A673 (cell line): ENCODE results near the gene RTBDN. TPM values are rescaled to one million over a fixed set of nuclear protein-coding genes. Genes with fewer than 3 reads are reported as not detected.
"Not testable (repeated sequence)": the region's sequence is repeated elsewhere in the genome, so short reads cannot be mapped to it uniquely, and the experiment has no call there.

ENCODE experiments used
- BruUV-seq: library from RNA; stranded (reverse); fragments of 400-500 nt; replicated peaks from 2 replicates; lab custom pipeline; 2021; lab: Mats Ljungman, UMichigan
- CTCF ChIA-PET: fragments of 300-600 bp; sonication (Branson Sonifier 250); formaldehyde crosslinking; loops from one replicate; lab custom pipeline; 2022; ENCODE audit warnings: antibody characterized with exemption; lab: Charles Lee
- POLR2A ChIA-PET: fragments of 300-600 bp; sonication (Branson Sonifier 250); formaldehyde crosslinking; loops from one replicate; lab custom pipeline; 2022; ENCODE audit warnings: antibody characterized with exemption; ENCODE audit not compliant: low non-redundant PET; lab: Charles Lee
- DNase-seq: peaks from one replicate; pipeline ENCODE4 v3.0.0-alpha.2; 2015; ENCODE audit warnings: low spot score
- H3K27ac ChIP-seq: fragments of 200-600 bp; sonication (generic); 2 replicates; pipeline ENCODE4 v1.5.1; 2016; ENCODE audit warnings: mixed run types, low read depth, mild to moderate bottlenecking, mixed read lengths, antibody characterized with exemption, low read length; ENCODE audit not compliant: poor library complexity, severe bottlenecking
- H3K27me3 ChIP-seq: fragments of 200-600 bp; sonication (generic); replicated peaks from 2 replicates; pipeline ENCODE4 v1.6.1; 2017; ENCODE audit warnings: mixed run types, low read depth, mild to moderate bottlenecking, mixed read lengths, antibody characterized with exemption, low read length; ENCODE audit not compliant: insufficient read depth, poor library complexity
- H3K36me3 ChIP-seq: fragments of 200-600 bp; sonication (generic); 2 replicates; pipeline ENCODE4 v1.6.1; 2016; ENCODE audit warnings: mixed run types, mild to moderate bottlenecking, mixed read lengths, antibody characterized with exemption, low read length; ENCODE audit not compliant: insufficient read depth, poor library complexity, severe bottlenecking
- H3K4me1 ChIP-seq: fragments of 200-600 bp; sonication (generic); 2 replicates; pipeline ENCODE4 v1.6.1; 2017; ENCODE audit warnings: mixed run types, mild to moderate bottlenecking, mixed read lengths, antibody characterized with exemption, low read length; ENCODE audit not compliant: insufficient read depth, poor library complexity, severe bottlenecking
- H3K4me3 ChIP-seq: fragments of 200-600 bp; sonication (generic); 2 replicates; pipeline ENCODE4 v1.5.1; 2016; ENCODE audit warnings: low read depth, mixed run types, mild to moderate bottlenecking, mixed read lengths, low read length; ENCODE audit not compliant: poor library complexity, severe bottlenecking
- H3K9me3 ChIP-seq: fragments of 200-600 bp; sonication (generic); 2 replicates; pipeline ENCODE4 v1.6.1; 2016; ENCODE audit warnings: mixed run types, low read depth, mild to moderate bottlenecking, mixed read lengths, antibody characterized with exemption, low read length; ENCODE audit not compliant: poor library complexity, severe bottlenecking
- CTCF ChIP-seq: fragments of 300-800, 200-600 bp; sonication (generic); conservative IDR thresholded peaks from 2 replicates; pipeline ENCODE4 v1.5.1; 2017; ENCODE audit warnings: low read depth, mild to moderate bottlenecking, antibody characterized with exemption, low read length, moderate library complexity, mixed read lengths
- EZH2 ChIP-seq: fragments of 200-600 bp; sonication (generic); IDR thresholded peaks from 2 replicates; pipeline ENCODE4 v1.6.1; 2017; ENCODE audit warnings: borderline replicate concordance, low read depth, mild to moderate bottlenecking, mixed read lengths, antibody characterized with exemption, low read length; ENCODE audit not compliant: poor library complexity, severe bottlenecking
- intact Hi-C: fragments of 100-400 bp; cut with micrococcal nuclease; formaldehyde crosslinking; loops from one replicate; pipeline ENCODE4 v1.10.0; 2022; ENCODE audit not compliant: unreplicated experiment
- total RNA-seq: library from RNA; stranded (reverse); gene quantifications from 2 replicates; pipeline ENCODE4 v1.2.3, GENCODE V29; 2021

RTBDN gene
- total RNA-seq, 1 experiment from 2014 or later: not detected

DNA sequence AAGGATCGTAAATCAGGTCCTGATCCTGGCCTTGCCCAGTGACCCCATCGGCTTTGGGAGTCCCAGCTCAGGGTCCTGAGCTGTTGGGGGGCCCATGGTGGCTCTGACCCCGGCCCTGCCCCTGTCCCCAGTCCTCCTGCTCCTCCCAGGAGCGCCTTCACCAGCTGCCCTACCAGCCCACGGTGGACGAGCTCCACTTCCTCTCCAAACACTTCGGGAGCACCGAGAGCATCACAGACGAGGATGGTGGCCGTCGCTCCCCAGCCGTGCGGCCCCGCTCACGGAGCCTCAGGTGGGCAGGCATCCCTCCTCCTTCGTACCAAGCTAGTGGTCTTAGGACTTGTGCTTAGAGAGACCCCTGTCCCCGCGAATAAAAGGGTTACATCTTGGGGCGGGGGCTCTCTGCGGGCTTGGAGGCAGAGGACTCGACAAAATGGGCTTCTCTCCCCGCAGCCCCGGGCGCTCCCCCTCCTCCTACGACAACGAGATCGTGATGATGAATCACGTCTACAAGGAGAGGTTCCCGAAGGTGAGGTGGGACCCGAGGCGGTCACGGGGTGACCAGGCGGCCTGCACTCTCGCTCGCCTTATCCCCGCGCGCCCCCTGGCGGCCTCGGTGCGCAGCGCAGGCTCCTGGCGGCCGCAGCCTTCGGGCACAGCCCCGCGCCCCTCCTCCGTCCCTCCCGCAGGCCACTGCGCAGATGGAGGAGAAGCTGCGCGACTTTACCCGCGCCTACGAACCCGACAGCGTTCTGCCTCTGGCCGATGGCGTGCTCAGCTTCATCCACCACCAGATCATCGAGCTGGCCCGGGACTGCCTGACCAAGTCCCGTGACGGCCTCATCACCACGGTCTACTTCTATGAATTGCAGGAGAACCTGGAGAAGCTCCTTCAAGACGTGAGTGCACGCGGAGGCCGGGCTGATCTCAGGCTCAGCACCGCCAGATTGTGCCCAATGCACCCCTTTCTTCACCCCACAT, 13.1 kb upstream of the RTBDN start:
- Histone ChIP-seq H3K36me3 (peaks cover 4% of the 10 kb centered on the region), H3K27me3 (no peaks in the 10 kb centered on the region), H3K27ac (no peak overlapping the region), H3K4me1 (no peaks in the 10 kb centered on the region), H3K4me3 (peak overlapping the region; percentile 22), H3K9me3 (no peaks in the 10 kb centered on the region)
- ChIA-PET CTCF (interaction anchor here (0.5 to 2.5 kb wide), 11 partner anchors 11 to 365 kb away, joined by 3 to 20 read pairs (median 4); partner anchors contain the start of gene RTBDN), POLR2A (no interaction called here)
- intact Hi-C loops: loop anchor here (2.0 kb wide), 1 partner anchor 81 kb away; no protein-coding TSS in a partner anchor
- BruUV-seq: no TSS peak
- no peak for TF ChIP-seq EZH2
- peak; percentile 98 for TF ChIP-seq CTCF
- DNase-seq: peak; percentile 76

DNA sequence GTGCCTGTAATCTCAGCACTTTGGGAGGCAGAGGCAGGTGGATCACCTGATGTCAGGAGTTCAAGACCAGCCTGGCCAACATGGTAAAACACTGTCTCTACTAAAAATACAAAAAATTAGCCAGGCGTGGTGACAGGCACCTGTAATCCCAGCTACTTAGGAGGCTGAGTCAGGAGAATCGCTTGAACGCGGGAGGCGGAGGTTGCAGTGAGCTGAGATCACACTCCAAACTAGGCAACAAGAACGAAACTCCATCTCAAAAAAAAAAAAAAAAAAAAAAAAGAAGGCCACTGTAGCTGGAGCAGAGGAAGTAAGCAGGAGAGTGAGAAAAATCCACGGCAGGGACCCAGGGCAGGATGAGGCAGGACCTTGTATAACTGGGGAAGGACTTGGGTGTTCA, 12.2 kb upstream of the RTBDN start:
- H3K36me3 ChIP-seq, H3K4me1 ChIP-seq, DNase-seq, H3K27ac ChIP-seq, BruUV-seq, POLR2A ChIA-PET, H3K27me3 ChIP-seq, H3K4me3 ChIP-seq, H3K9me3 ChIP-seq: not testable (repeated sequence)
- CTCF ChIA-PET: interaction anchor here (0.6 to 2.5 kb wide), 7 partner anchors 12 to 170 kb away, joined by 3 to 20 read pairs (median 5); partner anchors contain the start of gene RTBDN
- intact Hi-C loops: loop anchor here (2.0 kb wide), 1 partner anchor 80 kb away; no protein-coding TSS in a partner anchor

- ChIA-PET CTCF (no interaction called here), POLR2A (no interaction called here)
- no TSS peak for BruUV-seq
Observed at GRCh38 chr19:12843999-12844732, 9.8 kb upstream of the RTBDN start.

More at GRCh38 chr19:12843999-12844732, 9.8 kb upstream of the RTBDN start:
- peaks cover 13% of the 10 kb centered on the region for H3K4me1 ChIP-seq
- TF ChIP-seq CTCF (no peak), EZH2 (no peak)
- H3K36me3 ChIP-seq: peaks cover 4% of the 10 kb centered on the region
- intact Hi-C loops: no loop called here
- DNase-seq: no peak
- no peak overlapping the region for H3K27ac ChIP-seq
- H3K9me3 ChIP-seq: no peaks in the 10 kb centered on the region
- H3K27me3 ChIP-seq: no peaks in the 10 kb centered on the region
- H3K4me3 ChIP-seq: no peak overlapping the region
